LNCAP (cell line): Measurements from ENCODE around the gene UBXN7.

Source experiments
- CTCF ChIP-seq: fragments of 450-650 bp; IDR thresholded peaks from 2 replicates; pipeline ENCODE4 v1.5.1; 2017; ENCODE audit warnings: mild to moderate bottlenecking

UBXN7 gene

GRCh38 chr3:196444500-196444894, 12.3 kb upstream of the UBXN7 start:
- TF ChIP-seq CTCF = no peak

DNA sequence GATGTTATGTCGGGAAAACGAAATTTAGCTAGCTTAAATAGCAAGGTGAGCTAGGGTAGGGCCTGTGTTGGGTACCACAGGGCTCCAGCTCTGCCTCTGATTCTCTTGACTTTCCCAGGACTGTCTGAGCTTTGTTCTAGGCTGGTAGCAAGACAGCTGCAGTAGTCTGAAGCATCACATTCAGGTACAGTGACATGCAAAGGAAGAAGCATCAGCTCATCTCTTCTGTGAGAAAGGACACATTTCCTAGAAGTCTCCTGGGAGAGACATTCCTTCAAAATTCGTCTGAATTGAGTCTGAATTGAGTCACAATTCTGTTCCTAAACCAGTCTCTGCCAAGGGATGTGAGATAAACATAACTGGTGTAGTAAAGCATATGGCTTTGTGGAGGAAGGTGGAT, 8.5 kb upstream of the UBXN7 start:
- TF ChIP-seq CTCF = no peak

- TF ChIP-seq CTCF = no peak
These were observed 7.9 kb upstream of the UBXN7 start for GRCh38 chr3:196440041-196440537.

- no peak for TF ChIP-seq CTCF
These were observed 768 bp downstream of the UBXN7 start for GRCh38 chr3:196431181-196432136.

DNA sequence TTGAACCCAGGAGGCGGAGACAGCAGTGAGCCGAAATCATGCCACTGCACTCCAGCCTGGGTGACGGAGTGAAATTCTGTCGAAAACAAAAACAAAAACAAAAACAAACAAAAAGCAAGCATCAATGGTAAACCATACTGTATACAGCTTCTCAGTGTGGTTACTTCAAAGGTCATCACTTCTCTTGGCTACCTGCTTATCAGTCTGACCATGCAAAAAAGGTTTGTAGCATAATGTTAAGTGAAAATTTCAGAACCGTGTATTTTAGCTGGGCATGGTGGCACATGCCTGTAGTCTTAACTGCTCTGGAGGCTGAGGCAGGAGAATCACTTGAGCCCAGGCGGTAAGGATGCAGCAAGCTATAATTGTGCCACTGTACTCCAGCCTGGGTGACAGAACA, 4.2 kb downstream of the UBXN7 start:
- no peak for TF ChIP-seq CTCF

DNA sequence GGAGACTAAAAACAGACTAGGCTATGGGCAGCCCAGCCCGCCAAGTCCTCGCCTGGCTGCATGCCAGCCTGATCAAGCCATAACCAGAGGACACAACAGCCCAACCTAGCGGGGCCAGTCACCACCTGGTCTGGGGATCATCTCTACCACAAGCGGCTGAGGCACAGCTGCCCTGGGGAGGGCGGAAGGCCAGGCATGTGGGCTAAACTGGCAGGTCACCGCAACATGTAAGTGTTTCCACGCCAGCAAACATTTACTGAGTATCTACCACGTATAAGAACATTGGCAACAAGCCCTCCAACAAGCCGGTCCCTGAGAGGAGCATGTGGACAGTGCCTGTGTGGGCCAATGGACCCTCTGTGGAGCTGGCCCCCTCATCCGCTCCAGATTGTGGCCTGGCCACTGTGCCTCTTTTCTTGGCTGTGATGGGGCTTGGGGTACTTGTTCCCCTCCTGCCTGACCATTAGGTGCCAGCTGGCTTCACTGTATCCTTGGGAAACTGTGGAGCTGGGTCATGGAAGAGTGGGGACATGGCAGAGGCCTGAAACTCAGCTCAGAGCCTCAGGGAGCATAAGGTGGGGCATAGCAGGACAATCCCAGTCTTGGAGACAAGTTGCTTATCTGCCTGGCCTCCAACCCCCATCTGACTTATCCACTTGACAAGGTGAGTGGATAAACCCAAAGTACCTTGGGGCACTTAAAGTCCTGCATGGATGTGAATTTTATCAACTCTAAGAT, 9.0 kb downstream of the UBXN7 start:
- no peak for TF ChIP-seq CTCF

DNA sequence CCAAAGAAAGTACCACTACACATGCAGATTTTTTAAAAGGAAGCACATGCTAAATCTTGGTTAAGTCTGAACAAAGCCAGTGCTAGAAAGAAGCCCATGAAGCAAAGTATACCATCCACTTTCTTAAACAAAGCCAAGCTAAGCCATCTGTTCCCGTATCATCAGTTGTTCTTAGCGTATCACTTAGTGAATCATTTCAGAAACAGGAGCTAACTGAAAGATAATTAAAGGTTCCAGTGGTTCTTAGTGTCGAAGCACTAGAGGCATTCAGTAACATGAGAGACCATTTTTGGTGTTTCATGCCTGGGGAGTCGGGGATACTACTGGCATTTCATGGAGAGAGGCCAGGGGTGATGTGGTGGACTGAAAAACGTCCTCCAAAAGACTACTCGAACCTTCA, 12.8 kb downstream of the UBXN7 start:
- TF ChIP-seq CTCF = no peak
